HG02623 (cell line): Measurements from ENCODE around the gene GRB7.
"Not testable (repeated sequence)": the region's sequence is repeated elsewhere in the genome, so short reads cannot be mapped to it uniquely, and the experiment has no call there.

Experiments
- ATAC-seq: cut with Tn5 transposase; IDR thresholded peaks from one replicate; pipeline ENCODE4 v1.9.1; 2021; ENCODE audit warnings: moderate library complexity; ENCODE audit not compliant: unreplicated experiment

GRB7 gene

GRCh38 chr17:39737760-39738567 is at the start of gene GRB7:
Gene GRB7 (plus strand): TSS chr17:39737938. CDS start chr17:39742302, 4,364 bp downstream.
- no peak for ATAC-seq

- no peak for ATAC-seq
These were observed 49.3 kb upstream of the GRB7 start for GRCh38 chr17:39688475-39688835.

- no peak for ATAC-seq
These were observed 48.8 kb upstream of the GRB7 start for GRCh38 chr17:39688945-39689344.

GRCh38 chr17:39694593-39694992 is 43.1 kb upstream of the GRB7 start:
- no peak for ATAC-seq

GRCh38 chr17:39695089-39695474 is 42.7 kb upstream of the GRB7 start:
- ATAC-seq, result no peak

GRCh38 chr17:39696731-39697130 is 41.0 kb upstream of the GRB7 start:
- no peak for ATAC-seq

- ATAC-seq, result no peak
These were observed 39.8 kb upstream of the GRB7 start for GRCh38 chr17:39697961-39698360.

- not testable (repeated sequence) for ATAC-seq
These were observed 38.5 kb upstream of the GRB7 start for GRCh38 chr17:39699157-39699817.

- ATAC-seq, result no peak
These were observed 38.0 kb upstream of the GRB7 start, which contains the start of gene ERBB2 for GRCh38 chr17:39699818-39700147. Gene ERBB2 (plus strand): TSS chr17:39700064. CDS start chr17:39700239, 175 bp downstream.

GRCh38 chr17:39700148-39700987 is 37.4 kb upstream of the GRB7 start:
- ATAC-seq, result no peak

- ATAC-seq, result no peak
These were observed 36.5 kb upstream of the GRB7 start for GRCh38 chr17:39701012-39701783.

GRCh38 chr17:39701784-39702422 is 35.8 kb upstream of the GRB7 start:
- ATAC-seq, result no peak

- no peak for ATAC-seq
These were observed 34.5 kb upstream of the GRB7 start for GRCh38 chr17:39702901-39703893.

GRCh38 chr17:39703913-39704312 is 33.8 kb upstream of the GRB7 start:
- ATAC-seq, result no peak

- no peak for ATAC-seq
These were observed 32.8 kb upstream of the GRB7 start for GRCh38 chr17:39704821-39705551.

GRCh38 chr17:39705786-39706348 is 31.9 kb upstream of the GRB7 start:
- no peak for ATAC-seq

GRCh38 chr17:39706383-39706782 is 31.4 kb upstream of the GRB7 start:
- no peak for ATAC-seq

- no peak for ATAC-seq
These were observed 30.8 kb upstream of the GRB7 start for GRCh38 chr17:39706921-39707337.
